Heart left ventricle (tissue), 13 donors: ENCODE data around the gene SPRY4.

ENCODE experiments used
- CTCF ChIP-seq, 12 donors: fragments of 200-600 bp; sonication (generic) in 4 of 12; IDR thresholded peaks; one replicate each; pipeline versions ENCODE4 v1.5.0 to v1.8.0; 2018 to 2022; ENCODE audit warnings: antibody characterized with exemption in 12 of 12, mild to moderate bottlenecking in 5 of 12
- POLR2A ChIP-seq, 2 donors: fragments of 450-650 bp; IDR thresholded peaks; one replicate each; pipeline ENCODE4 v1.6.1; 2017; ENCODE audit warnings: antibody characterized with exemption in 2 of 2, mild to moderate bottlenecking in 2 of 2, moderate library complexity in 2 of 2
- donor health status: ischemic (EF 13 %, LVEDD 7.1; RV severe dilation, severe dysfunction).
- donor health status: DM: no; HTN: yes; CAD: no.
- donor health status: DM: no; HTN: no; CAD: no.
- donor health status: ischemic (EF 25% LVEDD 6.9; RV normal size, moderate dysfunction).
- donor health status: ischemic (EF 25% LVEDD 5.7; RV mildly dilated, moderate dysfunction).
- donor health status: ischemic (EF 35%, LVEDD 5.7; RV mildly dilated, moderate dysfunction).
- donor health status: nonischemic (EF 11% LVEDD 7.7; RV severe dilation, severe dysfunction).
- donor health status: DM: yes; HTN: yes; CAD: no.
- donor health status: PGD.
- donor health status: ischemic (EF 29% LVEDD 5.4; RV normal size, mild dysfunction).
- donor health status: nonischemic (EF 23%, LVEDD 6.1; RV moderate dilation, normal function).

GRCh38 chr5:142346706-142347105 lies 21.9 kb upstream of the SPRY4 start:
- TF ChIP-seq CTCF (IDR thresholded peaks at IDR 0.05) (no peak), POLR2A (IDR thresholded peaks at IDR 0.05) (no peak)
